CD4-positive, alpha-beta T cell treated with Interleukin-6 at 100 ng/mL for 8 hours (primary cell): Measurements from ENCODE around the gene SORCS2.
"Not testable (repeated sequence)": the region's sequence is repeated elsewhere in the genome, so short reads cannot be mapped to it uniquely, and the experiment has no call there.

ENCODE experiments used
- DNase-seq: peaks from one replicate; pipeline ENCODE4 v3.0.0-alpha.2; 2020; ENCODE audit warnings: mixed read lengths, low spot score

The SORCS2 gene

DNA sequence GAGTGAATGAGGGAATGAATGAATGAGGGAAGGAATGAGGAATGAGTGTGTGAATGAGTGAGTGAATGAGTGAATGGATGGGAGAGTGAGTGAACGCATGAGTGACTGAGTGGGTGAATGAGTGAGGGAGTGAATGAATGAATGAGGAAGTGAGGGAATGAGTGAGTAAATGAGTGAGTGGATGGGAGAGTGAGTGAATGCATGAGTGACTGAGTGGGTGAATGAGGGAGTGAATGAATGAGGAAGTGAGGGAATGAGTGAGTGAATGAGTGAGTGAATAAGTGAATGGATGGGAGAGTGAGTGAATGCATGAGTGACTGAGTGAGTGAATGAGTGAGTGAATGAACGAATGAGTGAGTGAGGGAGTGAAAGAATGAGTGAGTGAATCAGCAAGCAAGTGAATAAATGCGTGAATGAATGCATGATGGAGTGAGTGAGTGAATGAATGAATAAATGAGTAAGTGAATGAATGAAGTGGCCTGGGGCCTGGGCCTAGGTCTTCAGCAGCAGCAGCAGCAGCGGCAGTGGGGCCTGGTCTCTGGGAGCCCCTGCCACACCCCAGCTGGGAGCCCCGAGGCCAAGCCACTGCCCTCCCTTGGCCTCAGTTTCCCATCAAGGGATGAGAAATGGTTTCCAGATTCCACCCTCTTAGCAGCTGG lies 258.6 kb downstream of the SORCS2 start:
- no peak for DNase-seq

DNA sequence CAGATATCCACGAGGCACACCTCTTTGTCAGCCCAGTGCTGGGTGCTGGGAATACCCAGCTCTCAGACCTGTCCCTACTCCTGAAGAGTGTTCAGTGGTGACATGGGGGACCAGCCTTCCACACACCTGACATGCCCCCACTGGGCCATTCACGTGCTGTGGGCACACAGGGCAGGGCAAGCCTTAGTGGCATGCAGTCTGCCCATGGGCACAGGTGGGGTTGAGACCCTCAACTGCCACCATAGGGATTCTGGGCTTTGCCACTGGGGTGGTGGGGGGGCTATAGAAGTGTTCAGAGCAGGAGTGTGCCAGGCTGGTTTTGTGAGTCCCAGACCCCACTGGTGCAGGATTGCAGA lies 259.1 kb downstream of the SORCS2 start:
- DNase-seq = no peak

DNA sequence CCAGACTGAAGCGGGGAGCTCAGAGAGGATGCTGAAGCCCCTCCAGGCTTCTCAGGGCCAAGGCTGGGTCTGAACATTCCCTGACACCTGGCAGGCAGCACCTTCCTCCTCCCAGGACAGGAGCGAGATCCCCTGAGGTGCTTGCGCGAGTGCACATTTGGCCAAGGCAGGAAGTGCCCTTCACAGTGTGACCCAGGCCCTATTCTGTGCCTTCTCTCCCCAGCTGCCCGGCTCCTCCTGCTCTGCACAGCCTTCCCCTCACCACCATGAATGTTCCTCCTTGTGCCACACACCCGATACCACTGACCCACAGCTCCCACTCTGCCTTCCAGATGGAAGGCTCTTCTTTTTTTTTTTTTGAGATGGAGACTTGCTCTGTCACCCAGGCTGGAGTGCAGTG lies 259.5 kb downstream of the SORCS2 start:
- no peak for DNase-seq

DNA sequence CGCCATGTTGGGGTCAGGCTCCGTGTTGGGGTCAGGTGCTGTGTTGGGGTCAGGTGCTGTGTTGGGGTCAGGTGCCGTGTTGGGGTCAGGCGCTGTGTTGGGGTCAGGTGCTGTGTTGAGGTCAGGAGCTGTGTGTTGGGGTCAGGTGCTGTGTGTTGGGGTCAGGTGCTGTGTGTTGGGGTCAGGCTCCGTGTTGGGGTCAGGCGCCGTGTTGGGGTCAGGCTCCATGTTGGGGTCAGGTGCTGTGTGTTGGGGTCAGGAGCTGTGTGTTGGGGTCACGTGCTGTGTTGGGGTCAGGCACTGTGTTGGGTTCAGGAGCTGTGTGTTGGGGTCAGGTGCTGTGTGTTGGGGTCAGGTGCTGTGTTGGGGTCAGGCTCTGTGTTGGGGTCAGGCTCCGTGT lies 260.5 kb downstream of the SORCS2 start:
- DNase-seq = not testable (repeated sequence)

DNA sequence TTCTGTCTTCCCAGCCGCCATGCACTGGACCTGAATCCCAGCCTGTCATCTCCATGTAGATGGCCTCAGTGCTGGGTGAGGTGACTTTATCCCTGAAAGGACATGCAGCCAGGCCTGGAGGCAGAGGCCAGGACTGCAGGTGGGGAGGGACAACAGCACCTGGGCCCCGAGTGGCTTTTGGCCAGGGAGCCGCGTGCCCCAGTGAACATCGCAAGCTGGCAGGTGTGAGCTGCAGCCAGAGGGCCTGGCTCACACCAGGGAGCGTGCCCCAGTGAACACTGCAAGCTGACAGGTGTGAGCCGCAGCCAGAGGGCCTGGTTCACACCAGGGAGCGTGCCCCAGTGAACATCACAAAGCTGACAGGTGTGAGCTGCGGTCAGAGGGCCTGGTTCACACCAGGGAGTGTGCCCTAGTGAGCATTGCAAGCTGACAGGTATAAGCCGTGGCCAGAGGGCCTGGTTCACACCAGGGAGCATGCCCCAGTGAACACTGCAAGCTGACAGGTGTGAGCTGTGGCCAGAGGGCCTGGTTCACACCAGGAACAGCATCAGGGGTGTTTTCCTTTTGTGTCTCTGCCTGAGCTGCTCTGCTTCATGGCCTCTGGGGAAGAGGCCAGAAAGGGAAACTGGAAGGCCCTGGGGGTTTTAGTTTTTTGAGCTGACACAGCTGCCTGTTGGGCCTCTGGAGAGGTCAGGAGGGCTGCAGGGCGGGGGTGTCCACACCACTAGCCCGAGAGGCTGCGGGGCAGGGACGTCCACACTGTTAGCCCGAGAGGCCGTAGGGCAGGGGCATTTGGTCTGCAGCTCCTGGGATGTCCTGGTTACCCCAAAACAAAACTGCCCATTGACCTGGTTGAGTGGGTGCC lies 265.1 kb downstream of the SORCS2 start:
- DNase-seq = no peak

DNA sequence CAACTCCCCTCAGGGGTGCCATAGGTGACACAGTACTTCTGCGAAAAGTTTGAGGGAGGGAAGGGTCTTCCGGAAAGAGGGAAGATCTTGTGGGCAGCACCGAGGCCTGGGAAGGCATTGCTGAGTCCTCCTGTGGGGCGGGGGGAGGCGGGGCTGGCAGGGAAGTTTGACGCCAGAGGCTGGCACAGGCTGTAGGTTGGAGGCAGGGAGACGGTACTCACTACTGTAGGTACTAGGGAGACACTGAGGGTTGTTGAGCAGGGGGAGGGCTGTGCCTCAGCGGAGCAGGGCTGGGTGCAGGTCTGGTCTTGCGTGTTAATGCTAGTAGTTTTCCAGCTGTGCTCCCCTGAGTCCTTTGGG lies 265.7 kb downstream of the SORCS2 start:
- DNase-seq = no peak

DNA sequence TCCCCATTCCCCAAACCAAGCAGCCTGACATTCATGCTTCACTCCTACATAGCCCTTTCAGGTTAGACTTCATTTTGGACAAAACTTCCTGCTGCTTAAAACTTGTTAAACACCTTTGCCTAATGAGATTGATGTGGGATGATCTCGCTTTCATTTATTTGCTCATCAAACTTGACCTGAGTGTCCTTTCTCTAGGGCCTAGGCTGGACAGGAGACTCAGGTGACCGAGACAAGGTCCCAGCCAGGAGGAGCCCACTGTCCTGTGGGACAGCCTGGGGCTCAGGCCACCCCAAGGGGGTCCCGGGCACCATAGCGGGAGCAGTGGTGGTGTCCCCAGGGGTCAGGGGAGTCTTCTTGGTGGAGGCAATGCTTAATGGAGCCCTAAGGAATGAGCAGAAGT lies 266.1 kb downstream of the SORCS2 start:
- DNase-seq = no peak

DNA sequence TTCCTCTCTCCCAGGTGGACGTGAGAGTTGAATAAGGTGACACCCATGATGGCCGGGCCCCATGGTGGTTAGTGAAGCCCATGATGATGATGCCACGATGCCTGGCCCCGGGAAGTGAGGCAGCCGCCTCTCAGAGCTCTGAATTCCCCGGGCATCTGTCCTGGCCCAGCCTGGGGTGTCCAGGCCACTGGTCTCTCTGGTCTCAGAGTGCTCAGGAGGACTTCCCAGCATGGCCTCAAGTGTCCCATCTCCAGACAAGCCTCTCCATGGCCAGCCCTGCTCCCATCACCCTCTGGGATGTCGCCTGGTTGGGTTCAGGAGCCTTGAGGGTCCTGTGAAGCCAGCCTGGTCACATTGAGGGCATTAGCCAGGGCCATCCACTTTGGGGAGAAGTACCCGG lies 267.1 kb downstream of the SORCS2 start:
- DNase-seq = no peak

DNA sequence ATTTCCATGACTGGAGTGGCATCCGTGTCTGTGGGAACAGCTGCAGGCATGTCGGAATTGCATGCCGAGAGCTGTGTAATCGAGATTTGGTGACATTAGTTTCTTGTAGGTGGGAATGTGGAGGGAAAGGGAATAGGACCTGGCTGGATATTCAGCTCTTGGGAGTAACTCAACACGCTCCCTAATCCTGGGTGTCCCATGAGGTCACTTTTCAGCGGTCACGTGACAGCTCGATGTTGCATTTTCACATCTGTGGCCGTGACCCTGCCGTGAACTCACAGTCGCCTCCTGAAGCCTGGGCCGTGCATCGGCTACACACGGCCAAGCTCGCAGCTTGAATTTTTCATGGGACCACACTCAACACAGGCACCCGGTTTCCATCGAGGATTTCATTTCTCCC lies 268.2 kb downstream of the SORCS2 start:
- DNase-seq = no peak

DNA sequence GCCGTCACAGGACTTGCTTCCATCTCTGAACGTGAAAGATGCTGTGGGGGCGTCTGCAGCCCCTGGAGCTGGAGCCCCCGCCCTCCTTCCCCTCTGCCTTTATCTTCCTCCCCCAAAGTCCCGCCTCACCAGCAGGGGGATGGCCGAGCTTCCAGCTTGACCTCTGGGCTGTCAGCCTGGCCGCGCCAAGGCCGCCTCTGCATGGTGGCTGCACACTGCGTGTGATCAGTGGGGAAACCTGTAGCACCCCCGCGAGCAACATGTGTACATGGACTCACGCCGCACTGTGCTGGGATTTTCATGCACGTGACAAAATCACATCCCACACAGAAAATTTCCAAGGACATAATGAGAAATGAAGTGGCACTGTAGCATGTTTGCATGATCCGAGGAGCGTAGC lies 268.9 kb downstream of the SORCS2 start:
- DNase-seq = no peak

DNA sequence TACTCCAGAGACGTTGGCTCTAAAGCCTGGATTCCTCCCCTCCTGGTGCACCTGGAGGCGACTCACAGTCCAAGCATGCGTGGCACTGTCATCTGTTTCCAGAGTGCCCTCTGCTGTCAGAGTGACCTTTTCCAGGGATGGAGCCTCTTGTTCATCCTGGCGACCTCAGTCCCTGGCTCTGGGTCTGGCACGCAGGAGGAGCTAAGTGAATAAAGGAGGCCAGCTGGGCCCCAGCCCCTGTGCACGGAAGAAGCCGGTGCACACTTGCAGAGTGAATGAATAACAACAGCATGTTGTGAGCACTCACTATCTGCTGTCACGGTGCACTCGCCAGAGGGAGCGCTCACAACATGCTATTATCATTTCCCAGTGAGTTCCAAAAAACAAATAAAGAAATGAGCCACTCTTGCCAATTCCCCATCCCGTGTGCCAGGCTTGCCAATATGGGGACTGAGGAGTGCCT lies 270.2 kb downstream of the SORCS2 start:
- DNase-seq = no peak

DNA sequence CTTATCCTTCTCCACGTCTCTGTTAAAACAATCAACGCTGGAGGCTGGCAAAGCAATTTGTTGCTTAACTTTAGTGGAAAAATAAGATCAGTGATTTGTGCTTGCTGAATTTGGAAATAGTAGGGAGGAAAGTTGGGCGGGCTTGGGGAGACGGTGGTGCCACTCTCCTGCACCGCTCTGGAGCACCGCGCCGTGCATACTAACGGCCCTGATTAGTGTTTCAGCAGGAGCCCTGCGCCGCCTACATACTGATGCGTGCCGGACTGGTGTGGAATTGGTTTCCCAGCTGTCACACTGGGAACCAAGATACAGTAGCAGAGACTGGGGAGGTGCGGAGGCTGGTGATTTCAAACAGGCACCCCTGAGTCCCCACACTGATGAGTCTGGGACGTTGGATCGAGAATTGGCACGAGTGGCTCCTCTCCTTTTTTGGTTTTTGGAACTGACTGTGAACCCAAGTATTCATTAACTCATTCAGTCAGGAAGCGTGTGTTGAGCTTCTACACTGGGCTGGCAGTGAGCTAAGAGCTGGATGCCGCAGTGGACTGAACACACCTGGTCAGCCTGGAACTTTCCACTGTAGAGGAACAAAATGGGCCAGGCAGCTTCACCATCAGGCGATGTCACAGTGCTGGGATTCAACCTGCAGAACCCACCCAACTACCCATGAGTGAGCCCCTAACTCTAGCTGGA lies 271.4 kb downstream of the SORCS2 start:
- DNase-seq = no peak

DNA sequence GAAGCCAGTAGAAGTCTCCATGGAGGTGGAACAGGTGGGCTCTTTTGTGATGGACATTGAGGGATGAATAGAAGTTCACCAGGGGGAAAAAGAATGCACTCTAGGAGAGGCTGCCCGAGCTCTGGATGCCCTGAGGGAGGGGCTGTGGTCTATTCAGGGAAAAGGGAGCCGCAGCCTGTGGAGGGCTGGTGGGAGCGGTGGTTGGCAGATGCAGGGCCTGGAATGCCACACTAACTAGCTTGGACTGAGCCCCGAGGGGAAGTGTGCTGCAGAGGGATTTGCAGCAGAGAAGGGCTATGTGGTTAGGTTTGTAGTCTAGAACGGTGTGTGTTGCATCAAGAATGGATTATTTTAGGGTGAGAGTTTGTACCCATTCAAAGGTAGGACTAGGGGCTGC lies 271.9 kb downstream of the SORCS2 start:
- DNase-seq = no peak

DNA sequence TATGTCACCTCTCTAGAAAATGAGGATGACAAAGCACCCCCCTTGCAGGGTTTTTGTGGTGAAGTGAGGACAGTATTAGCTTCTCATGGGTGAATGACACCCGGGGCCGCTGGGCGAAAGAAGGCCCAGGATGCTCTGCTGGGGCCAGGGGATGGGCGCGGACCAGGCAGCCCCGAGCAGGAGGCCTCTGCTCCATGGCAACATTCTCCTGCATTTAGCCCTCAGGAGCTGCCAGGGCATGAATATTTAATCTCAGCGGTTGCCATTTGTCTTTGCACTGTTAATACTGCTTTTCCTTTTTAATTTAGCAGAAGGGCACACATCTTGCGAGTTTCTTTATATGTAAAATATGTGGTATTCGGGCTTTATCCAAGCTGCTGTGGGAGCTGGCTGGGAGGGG lies 272.7 kb downstream of the SORCS2 start:
- DNase-seq = no peak

DNA sequence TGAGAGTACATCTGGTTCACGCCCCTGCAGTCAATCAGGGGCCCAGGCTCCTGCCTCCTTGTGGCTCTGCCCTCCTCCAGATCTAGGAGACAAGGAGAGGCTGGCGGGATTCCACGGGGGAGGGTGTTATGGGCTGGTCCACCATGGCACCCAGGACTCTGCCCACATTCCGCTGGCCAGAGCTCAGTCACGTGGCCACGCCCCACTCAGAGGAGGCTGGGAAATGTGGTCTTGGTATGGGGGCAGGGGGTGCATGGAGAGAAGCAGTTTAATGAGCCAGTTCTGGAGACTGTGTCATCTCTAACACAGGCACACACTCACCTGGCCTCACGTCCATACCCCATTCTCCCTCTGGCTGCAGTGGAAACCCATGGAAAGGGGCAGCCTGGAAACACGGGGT lies 273.9 kb downstream of the SORCS2 start:
- DNase-seq = no peak

DNA sequence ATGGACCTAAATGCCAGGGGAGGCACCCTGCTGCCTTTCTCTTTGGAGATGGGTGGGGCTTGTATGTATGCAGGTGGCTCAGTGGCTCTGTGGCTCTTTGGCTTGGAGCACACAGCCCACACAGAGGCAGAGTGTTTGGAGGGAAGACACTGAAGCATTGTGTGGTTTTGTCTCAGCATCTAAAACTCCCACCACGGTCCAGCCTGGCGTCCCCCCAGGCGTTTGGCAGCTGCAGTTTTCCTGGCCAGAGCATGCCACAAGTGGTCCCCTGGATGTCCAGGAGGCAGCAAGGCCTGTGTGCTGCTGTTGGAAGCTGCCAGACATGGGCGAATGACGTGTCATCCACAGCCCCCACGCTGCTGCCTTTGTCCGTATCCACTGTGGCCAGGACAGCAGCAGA lies 274.6 kb downstream of the SORCS2 start:
- DNase-seq = no peak

DNA sequence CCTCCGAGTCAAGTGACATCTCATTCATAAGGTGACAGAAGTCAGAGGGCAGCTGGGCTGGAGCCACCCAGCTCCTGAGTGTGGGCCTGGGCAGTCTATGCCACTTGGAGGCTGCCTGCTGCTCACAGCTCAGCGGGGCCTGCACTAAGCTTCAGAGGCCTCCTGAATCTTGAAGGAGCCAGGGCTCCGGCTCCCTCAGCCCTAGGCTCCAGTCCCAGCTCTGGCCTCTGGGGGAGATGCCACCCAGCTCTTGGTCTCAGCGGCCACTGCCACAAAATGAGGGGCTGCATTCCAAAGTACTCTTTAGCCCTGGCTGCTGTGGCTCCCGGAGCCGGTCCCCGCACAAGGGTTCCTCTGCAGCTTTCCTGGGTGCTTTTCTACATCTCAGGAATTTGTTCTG lies 275.1 kb downstream of the SORCS2 start:
- DNase-seq = no peak

DNA sequence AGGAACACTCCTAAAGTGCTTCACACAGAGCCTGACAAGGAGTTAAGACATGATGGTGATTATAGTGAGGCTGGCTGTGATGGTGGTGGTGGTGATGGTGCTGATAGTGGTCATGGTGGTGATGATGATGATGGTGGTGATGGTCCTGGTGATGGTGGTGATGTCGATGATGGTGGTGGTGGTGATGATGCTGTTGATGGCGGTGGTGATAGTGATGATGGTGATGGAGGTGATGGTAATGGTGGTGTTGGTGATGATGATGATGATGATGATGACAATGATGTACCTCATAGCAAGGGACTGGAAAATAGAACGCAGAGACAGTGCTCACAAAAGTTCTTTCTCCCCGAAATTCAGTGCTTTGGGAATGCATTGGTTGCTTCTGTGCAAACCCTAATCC lies 276.7 kb downstream of the SORCS2 start:
- DNase-seq = no peak

DNA sequence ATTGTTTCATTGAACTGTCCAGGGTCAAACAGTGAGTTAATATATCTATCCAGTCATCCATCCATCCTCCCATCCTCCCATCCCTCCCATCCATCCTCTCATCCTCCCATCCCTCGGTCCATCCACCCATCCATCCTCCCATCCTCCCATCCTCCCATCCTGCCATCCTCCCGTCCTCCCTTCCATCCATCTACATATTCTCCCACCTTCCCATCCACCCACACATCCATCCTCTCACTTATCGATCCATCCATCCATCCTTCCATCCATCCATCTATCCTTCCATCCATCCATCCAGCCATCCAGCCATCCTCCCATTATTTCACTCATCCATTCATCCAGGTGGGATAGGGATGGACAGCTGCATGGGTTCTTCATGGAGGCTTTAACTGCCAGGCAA lies 277.8 kb downstream of the SORCS2 start:
- no peak for DNase-seq

DNA sequence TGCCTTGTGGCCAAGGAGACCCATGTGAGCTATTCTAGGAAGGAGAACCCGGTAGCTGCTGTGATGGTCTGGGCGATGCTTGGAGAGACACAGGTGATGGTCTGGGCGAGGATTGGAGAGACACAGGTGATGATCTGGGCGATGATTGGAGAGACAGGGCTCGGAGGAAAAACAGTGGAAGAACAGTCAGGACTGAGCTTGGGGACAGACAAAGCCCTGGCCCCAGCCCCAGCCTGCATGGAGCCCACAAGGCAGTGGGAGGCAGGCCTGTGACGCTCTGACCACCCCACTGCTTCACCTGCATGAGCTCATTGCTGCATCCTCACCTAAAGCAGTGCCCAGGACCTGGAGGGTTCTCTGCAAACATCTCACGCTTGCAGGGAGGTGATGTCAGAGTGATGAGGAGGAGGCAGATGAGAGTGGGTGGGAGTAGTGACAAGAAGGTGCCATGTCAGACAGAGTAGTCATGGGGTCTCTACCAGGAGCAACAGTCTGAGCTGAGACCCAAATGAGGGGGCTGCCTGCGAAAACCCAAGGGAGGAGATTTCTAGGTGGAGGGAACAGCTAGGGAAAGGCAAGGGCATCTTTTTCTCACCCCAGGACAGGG lies 278.3 kb downstream of the SORCS2 start:
- DNase-seq = no peak

DNA sequence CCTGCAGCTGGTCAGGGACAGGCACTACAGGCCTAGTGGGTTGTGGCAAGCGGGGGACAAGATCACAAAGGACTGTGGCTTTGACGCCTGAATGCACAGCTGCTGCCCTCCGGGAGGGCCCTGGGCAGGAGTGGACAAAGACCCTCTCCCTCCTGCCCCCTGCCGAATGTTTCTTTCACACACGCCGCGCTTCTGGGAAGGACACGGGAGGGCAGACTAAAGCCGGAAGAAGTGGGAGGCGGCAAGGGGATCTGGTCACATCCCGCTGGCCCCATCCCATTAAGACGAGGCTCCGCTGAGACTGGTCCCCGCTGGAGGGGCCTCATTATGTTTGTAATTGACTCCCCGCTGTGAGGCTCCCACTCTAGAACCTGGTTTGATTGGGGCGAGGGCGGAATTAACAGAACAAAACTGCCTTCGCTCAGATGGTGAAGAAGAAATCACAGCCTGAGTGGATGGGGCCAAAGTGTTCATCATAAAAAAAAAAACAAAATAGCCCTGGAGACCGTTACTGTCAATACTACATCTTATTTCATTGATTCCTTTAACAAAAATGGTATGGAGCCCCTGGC lies 280.2 kb downstream of the SORCS2 start:
- no peak for DNase-seq

DNA sequence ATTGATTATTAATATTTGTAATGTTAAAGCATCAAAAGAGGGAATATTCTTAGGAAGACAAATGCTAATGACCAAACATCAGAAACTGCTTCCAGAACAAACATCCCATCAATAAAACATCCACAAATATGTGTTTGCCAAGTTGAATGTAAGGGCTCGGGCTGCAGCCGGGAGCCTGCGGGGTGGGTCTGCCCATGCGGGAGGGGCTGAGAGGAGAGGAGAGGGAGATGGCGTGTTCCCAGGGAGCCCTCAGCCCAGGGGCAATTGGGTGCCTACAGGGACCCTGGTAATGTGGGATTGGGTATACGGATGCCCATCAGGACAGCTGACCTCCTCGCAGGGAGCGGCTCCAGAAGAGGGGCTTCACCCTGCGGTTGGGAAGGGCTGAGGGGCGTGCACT lies 280.7 kb downstream of the SORCS2 start:
- DNase-seq = no peak
